Measurements from ENCODE around the gene TMEM106C.
"Not testable (repeated sequence)": the region's sequence is repeated elsewhere in the genome, so short reads cannot be mapped to it uniquely, and the experiment has no call there.

The TMEM106C gene

DNA sequence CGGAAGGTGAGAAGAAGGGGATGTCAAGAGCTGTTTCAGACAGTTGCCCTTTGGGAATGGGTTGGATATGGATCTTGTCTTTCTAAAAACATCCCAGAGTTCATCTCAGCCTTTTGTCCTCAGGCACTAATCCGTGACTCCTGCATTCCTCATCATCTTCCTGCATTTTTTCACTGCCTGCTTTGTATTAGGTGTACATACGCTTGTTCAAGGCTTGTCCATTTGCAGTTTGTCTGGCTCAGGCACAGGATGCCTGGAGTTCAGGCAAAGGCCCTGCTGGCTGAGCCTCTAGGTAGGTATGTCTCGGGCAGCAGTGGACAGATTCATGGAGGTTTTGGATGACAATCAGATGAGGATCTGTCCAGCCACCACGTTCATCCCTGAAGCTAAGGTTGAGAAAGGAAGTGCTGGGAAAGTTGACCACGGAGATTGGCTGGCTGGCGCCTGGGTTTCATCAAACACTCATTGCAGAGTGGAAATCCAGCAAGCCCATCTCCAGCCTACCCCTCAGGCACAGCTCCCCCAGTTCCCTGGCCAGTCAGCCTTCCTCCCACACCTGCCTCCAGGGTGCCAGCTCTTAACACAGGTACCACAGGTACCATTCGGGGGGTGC is 12.4 kb upstream of the TMEM106C start:
- no peak for DNase-seq

GRCh38 chr12:47954058-47954457 is 9.3 kb upstream of the TMEM106C start:
- DNase-seq = no peak

- DNase-seq = no peak
These were observed 8.8 kb upstream of the TMEM106C start for GRCh38 chr12:47954467-47955045.

- DNase-seq = no peak
These were observed 8.3 kb upstream of the TMEM106C start for GRCh38 chr12:47955059-47955458.

DNA sequence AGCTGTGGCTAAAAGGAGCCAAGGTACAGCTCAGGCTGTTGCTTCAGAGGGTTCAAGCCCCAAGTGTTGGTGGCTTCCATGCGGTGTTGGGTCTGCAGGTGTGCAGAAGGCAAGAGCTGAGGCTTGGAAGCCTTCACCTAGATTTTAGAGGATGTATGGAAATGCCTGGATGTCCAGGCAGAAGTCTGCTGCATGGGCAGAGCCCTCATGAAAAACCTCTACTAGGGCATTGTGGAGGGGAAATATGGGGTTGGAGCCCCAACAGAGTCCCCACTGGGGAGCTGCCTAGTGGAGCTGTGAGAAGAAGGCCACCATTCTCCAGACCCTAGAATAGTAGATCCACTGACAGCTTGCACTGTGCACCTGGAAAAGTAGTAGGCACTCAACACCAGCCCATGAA is 5.7 kb upstream of the TMEM106C start:
- DNase-seq = not testable (repeated sequence)

DNA sequence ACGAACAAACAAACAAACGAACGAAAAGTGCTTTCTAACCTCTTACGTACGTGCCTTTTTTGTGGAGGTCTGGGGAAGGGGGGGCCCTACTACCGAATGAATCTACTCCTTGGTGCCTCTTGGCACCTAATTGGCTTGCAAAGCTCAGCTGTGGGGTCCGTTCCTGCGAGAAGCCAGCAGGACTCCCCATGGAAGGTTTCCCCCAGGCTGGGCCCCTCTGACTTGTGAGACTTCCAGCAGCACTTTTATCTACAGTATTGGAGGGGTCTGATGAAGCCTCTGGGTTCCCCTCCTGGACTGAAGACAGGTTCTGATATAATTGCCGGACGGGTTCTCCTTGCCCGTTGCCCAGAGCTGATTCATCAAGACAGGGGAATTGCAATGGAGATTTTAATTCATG is 1.2 kb upstream of the TMEM106C start:
- DNase-seq = no peak

GRCh38 chr12:47964106-47964728 is 821 bp downstream of the TMEM106C start:
- DNase-seq = no peak

DNA sequence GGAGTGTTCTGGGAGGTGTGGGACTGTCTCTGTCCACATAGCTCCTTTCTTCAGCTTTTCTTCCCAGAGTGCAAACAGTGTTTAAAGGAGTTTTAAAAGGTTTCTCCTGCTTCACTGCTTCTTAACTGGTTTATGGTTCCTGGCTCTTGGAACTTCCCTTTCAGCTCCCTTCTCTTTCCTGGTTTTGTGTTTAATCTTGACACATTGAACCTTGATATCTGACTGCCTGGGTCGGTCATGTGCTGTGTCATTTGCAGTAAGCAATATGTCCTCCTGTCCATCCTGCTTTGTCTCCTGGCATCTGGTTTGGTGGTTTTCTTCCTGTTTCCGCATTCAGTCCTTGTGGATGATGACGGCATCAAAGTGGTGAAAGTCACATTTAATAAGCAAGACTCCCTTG is 2.2 kb downstream of the TMEM106C start:
- no peak for DNase-seq

DNA sequence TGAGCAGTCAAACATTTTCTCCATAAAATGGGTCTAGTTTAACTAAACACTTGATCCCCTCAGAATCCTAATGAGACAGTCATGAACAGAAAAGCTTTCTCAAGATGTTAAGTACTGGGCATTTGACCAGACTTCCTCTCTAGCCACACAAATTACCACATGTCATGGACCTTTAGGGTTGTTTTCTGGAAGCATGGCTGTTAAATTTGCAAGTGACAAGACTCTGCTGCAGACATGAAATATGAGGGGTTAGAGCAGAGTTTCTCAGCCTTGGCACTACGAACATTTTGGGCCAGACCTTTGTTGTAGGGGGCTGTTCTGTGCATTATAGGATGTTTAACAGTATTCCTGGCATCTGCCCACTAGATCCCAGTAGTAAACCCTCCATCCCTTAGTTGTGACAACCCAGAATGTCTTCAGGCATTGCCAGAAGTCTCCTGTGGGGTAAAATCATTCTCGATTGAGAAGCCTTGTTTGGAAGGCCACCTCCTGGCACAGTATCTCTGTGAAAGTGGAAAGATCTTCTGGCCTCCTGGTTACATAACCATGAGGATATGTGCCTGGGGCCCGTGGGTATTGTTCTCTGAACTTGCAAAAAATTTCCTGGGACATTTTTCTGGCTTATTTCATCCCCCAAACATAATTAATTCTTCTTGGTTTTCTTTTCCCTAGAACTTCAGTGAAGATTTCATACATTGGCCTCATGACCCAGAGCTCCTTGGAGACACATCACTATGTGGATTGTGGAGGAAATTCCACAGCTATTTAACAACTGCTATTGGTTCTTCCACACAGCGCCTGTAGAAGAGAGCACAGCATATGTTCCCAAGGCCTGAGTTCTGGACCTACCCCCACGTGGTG is 4.3 kb downstream of the TMEM106C start:
- no peak for DNase-seq

- no peak for DNase-seq
These were observed 6.4 kb downstream of the TMEM106C start for GRCh38 chr12:47969845-47970244.

GRCh38 chr12:47970843-47971242 is 7.4 kb downstream of the TMEM106C start:
- no peak for DNase-seq

DNA sequence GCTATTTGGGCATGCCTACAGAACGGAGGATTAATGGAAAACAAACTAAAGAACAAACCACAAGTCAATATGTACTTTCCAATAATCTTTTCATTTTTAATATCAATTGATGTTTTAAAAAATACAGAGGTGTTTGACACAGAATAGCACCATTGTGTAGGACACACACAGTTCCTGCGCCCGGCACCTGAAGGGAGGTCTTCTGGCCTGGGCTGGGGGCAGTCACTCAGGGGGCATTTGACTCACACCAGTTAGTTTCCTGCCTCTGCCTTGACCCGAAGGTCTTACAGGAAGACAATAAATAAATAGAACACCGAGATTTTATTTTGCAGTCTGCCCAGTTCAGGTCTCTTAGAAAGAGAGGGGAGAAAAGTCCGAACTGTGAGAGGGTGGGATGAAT is 9.5 kb downstream of the TMEM106C start:
- no peak for DNase-seq

- DNase-seq = no peak
These were observed 10.5 kb downstream of the TMEM106C start for GRCh38 chr12:47973870-47974269.

- DNase-seq = no peak
These were observed 11.7 kb downstream of the TMEM106C start for GRCh38 chr12:47975036-47975620.

GRCh38 chr12:47975816-47976215 is 12.4 kb downstream of the TMEM106C start:
- no peak for DNase-seq

- DNase-seq = no peak
These were observed 13.8 kb downstream of the TMEM106C start for GRCh38 chr12:47977046-47977771.

DNA sequence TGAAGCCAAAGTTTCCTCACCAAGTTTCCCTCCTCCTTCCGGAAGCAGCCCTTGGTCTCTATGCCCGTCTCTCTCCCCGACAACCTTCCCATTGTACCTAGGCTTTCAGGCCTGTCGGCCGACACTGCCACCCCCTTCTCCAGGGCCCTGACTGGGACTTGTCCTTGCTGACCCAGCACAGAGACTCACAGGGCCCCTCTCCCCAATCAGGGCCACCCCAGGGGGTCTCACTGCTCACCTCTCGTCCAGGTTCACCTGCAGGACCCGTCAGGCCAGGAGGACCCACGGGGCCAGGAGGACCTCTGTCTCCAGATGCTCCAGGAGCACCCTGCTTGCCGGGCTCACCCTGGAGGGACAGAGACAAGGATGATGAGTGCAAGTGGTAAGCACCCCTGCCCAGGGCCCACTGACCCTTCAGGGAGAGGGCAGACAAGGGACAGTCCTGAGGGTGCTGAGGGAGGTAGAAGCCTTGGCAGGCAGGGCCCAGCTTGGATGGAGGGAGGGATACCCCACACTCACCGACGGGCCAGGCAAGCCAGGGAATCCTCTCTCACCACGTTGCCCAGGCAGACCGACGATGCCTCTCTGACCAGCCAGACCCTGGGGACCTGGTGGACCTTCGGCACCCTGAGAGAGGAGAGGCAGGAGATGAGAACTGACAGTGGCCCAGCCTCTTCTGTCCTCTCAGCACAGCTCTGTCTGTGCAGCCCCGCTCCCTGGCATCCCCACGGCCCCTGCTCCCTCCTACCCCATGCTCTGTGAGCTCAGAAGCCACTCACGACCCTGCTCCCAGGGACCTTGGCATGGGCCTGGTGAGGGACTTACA is 14.6 kb downstream of the TMEM106C start:
- DNase-seq = no peak

DNA sequence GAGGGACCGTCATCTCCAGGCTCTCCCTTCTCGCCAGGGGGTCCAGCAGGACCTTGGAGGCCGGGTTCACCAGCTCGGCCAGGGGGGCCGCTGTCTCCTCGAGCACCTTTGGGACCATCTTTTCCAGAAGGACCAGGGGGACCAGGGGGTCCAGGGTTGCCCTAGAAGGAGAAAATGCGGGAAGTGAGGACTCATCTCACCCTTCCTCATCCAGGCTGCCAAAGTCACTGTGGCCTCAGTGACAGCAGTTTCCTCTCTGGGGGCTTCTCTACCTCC is 15.1 kb downstream of the TMEM106C start:
- no peak for DNase-seq

- DNase-seq = no peak
These were observed 15.8 kb downstream of the TMEM106C start for GRCh38 chr12:47979166-47979565.

DNA sequence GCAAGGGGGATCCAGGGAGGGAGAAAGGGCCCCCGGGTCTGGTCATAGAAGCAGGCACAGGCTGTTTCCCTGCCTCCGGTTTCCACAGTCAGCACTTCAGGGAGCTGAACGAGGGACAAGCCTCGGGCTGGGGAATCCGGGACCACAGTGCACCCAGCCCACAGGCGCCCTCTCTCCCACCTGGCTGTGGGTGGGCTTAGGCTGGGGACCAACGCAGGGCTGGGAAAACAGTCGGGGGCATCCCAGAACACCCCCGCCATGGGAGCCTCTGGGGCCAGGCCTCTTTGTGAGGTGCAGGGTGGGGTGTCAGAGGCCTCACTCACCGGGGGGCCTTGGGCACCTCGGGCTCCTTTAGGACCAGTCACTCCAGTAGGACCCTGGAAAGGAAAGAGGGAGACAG is 16.3 kb downstream of the TMEM106C start:
- no peak for DNase-seq

- DNase-seq = no peak
These were observed 16.8 kb downstream of the TMEM106C start for GRCh38 chr12:47980197-47980596.

All from stimulated activated naive CD4-positive, alpha-beta T cell (primary cell).